Neural progenitor cell (in vitro differentiated cells): ENCODE measurements around the gene UBB. TPM values are rescaled to one million over a fixed set of nuclear protein-coding genes. Genes with fewer than 3 reads are reported as not detected.

Experiments used
- DNase-seq: peaks from one replicate; pipeline ENCODE4 v3.0.0-alpha.2; 2016; ENCODE audit warnings: low spot score
- H2AFZ ChIP-seq: fragments of 200-600 bp; sonication (generic); replicated peaks from 2 replicates; pipeline ENCODE4 v1.6.1; 2016; ENCODE audit warnings: antibody characterized with exemption
- H3F3A ChIP-seq: fragments of 200-600 bp; sonication (generic); 2 replicates; pipeline ENCODE4 v1.6.1; 2016; ENCODE audit warnings: antibody characterized with exemption, low read depth
- H3K27ac ChIP-seq: fragments of 200-600 bp; sonication (generic); 2 replicates; pipeline ENCODE4 v1.5.1; 2016; ENCODE audit warnings: mild to moderate bottlenecking
- H3K27me3 ChIP-seq: fragments of 200-600 bp; sonication (generic); 2 replicates; pipeline ENCODE4 v1.6.1; 2016; ENCODE audit warnings: mild to moderate bottlenecking, moderate library complexity
- H3K36me3 ChIP-seq: fragments of 200-600 bp; sonication (generic); 2 replicates; pipeline ENCODE4 v1.5.1; 2016
- H3K4me1 ChIP-seq: fragments of 200-600 bp; sonication (generic); 2 replicates; pipeline ENCODE4 v1.6.1; 2016; ENCODE audit warnings: mixed run types
- H3K4me2 ChIP-seq: fragments of 200-600 bp; sonication (generic); 2 replicates; pipeline ENCODE4 v1.6.1; 2016
- H3K4me3 ChIP-seq: fragments of 200-600 bp; sonication (generic); 2 replicates; pipeline ENCODE4 v1.5.1; 2016
- H3K79me2 ChIP-seq: fragments of 200-600 bp; sonication (generic); 2 replicates; pipeline ENCODE4 v1.6.1; 2016; ENCODE audit warnings: low read depth
- H3K9ac ChIP-seq: fragments of 200-600 bp; sonication (generic); 2 replicates; pipeline ENCODE4 v1.6.1; 2016
- H3K9me3 ChIP-seq: fragments of 200-600 bp; sonication (generic); 2 replicates; pipeline ENCODE4 v1.5.1; 2016; ENCODE audit warnings: low read depth
- H4K20me1 ChIP-seq: fragments of 200-600 bp; sonication (generic); 2 replicates; pipeline ENCODE4 v1.6.1; 2016; ENCODE audit warnings: low read depth
- H3K27ac Mint-ChIP-seq: 3 replicates; pipeline ENCODE4 v1.8.0; 2021; ENCODE audit warnings: mixed read lengths
- H3K27me3 Mint-ChIP-seq: 2 replicates; pipeline ENCODE4 v1.8.0; 2022; ENCODE audit warnings: low read depth, mild to moderate bottlenecking, inconsistent platforms, moderate library complexity, mixed read lengths; ENCODE audit not compliant: insufficient read depth
- H3K36me3 Mint-ChIP-seq: 3 replicates; pipeline ENCODE4 v1.8.0; 2021; ENCODE audit warnings: mixed read lengths
- H3K4me1 Mint-ChIP-seq: 3 replicates; pipeline ENCODE4 v1.8.0; 2021; ENCODE audit warnings: mixed read lengths
- H3K4me3 Mint-ChIP-seq: 3 replicates; pipeline ENCODE4 v1.8.0; 2021; ENCODE audit warnings: mild to moderate bottlenecking, moderate library complexity, mixed read lengths
- H3K9me3 Mint-ChIP-seq: 3 replicates; pipeline ENCODE4 v1.8.0; 2020; ENCODE audit warnings: mixed read lengths
- EZH2 ChIP-seq: fragments of 200-600 bp; sonication (generic); IDR thresholded peaks from 2 replicates; pipeline ENCODE4 v1.6.1; 2017; ENCODE audit warnings: antibody characterized with exemption, mild to moderate bottlenecking, moderate library complexity
- EZH2phosphoT487 ChIP-seq: fragments of 200-600 bp; sonication (generic); IDR thresholded peaks from 2 replicates; pipeline ENCODE4 v1.6.1; 2017; ENCODE audit warnings: antibody characterized with exemption
- total RNA-seq: library from RNA; depleted of rRNA; stranded (reverse); fragments of >200 nt; gene quantifications from 2 replicates; pipeline ENCODE4 v1.2.3, GENCODE V29; 2015; ENCODE audit warnings: low replicate concordance
- TF ChIP-seq, protein P1 (sequence below): fragments of 200-600 bp; sonication (generic); IDR thresholded peaks from 2 replicates; pipeline ENCODE4 v1.5.1; 2017; ENCODE audit warnings: antibody characterized with exemption, mild to moderate bottlenecking

The UBB gene
- total RNA-seq, 1 donor from 2014 or later, result 1,249 TPM

DNA sequence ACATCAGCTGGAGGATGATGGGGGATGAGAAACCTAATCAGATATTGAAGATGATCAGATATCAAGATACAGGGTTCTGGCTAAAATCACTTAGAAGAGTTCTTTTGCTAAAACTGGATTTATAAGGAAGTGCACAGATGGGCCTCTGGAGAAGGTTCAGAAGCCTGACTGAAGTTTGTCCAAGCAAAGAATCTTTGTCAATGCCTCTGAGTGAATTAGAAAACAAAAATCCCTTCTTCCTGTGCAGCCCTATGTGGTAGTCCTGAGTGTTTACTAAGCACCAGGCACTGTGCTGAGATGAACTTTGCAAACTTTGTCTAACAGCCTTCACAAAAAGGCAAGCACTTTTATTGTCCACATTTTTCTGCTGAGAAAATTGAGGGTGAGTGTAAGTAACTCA lies 16.3 kb upstream of the UBB start:
- Histone ChIP-seq H4K20me1 (no peaks in the 10 kb centered on the region), H3K36me3 (no peaks in the 10 kb centered on the region), H3F3A (no peaks in the 10 kb centered on the region), H3K9me3 (no peaks in the 10 kb centered on the region), H3K4me1 (no peaks in the 10 kb centered on the region), H3K4me3 (no peak overlapping the region), H3K9ac (no peak overlapping the region), H2AFZ (no peak overlapping the region), H3K27me3 (no peaks in the 10 kb centered on the region), H3K79me2 (no peaks in the 10 kb centered on the region), H3K4me2 (no peak overlapping the region), H3K27ac (no peak overlapping the region)
- no peak for DNase-seq
- Mint-ChIP-seq H3K4me3 (no peak overlapping the region), H3K27ac (no peak overlapping the region), H3K36me3 (no peaks in the 10 kb centered on the region), H3K27me3 (peaks cover 2% of the 10 kb centered on the region), H3K4me1 (peaks cover 5% of the 10 kb centered on the region), H3K9me3 (no peaks in the 10 kb centered on the region)
- TF ChIP-seq EZH2phosphoT487 (no peak), EZH2 (no peak)
- TF ChIP-seq, protein P1, sequence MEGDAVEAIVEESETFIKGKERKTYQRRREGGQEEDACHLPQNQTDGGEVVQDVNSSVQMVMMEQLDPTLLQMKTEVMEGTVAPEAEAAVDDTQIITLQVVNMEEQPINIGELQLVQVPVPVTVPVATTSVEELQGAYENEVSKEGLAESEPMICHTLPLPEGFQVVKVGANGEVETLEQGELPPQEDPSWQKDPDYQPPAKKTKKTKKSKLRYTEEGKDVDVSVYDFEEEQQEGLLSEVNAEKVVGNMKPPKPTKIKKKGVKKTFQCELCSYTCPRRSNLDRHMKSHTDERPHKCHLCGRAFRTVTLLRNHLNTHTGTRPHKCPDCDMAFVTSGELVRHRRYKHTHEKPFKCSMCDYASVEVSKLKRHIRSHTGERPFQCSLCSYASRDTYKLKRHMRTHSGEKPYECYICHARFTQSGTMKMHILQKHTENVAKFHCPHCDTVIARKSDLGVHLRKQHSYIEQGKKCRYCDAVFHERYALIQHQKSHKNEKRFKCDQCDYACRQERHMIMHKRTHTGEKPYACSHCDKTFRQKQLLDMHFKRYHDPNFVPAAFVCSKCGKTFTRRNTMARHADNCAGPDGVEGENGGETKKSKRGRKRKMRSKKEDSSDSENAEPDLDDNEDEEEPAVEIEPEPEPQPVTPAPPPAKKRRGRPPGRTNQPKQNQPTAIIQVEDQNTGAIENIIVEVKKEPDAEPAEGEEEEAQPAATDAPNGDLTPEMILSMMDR, result no peak

DNA sequence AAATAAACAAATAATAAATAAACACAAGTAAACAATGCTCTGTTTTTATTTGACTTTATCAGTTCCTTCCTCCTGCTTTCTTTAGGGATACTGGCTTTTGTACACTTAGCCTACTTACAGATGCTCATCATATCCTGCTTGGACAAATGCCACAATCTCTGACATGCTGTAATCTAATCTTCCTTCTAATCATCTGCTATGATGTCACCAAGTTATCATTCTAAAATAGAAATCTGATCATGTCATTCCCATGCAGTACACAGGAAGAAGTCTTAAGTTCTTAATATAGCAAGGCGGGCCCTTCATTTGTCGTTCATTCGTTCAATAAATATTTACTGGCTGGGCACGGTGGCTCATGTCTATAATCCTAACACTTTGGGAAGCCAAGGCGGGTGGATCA lies 9.1 kb upstream of the UBB start:
- Histone ChIP-seq H3K4me2 (no peak overlapping the region), H3K9ac (no peak overlapping the region), H2AFZ (no peak overlapping the region), H3K9me3 (no peaks in the 10 kb centered on the region), H3K79me2 (no peaks in the 10 kb centered on the region), H3K27me3 (no peaks in the 10 kb centered on the region), H3F3A (no peaks in the 10 kb centered on the region), H3K4me3 (no peak overlapping the region), H4K20me1 (no peaks in the 10 kb centered on the region), H3K27ac (no peak overlapping the region), H3K36me3 (no peaks in the 10 kb centered on the region), H3K4me1 (no peaks in the 10 kb centered on the region)
- H3K36me3 Mint-ChIP-seq, result no peaks in the 10 kb centered on the region
- no peak overlapping the region for H3K4me3 Mint-ChIP-seq
- H3K27me3 Mint-ChIP-seq, result peaks cover 2% of the 10 kb centered on the region
- DNase-seq, result no peak
- no peaks in the 10 kb centered on the region for H3K9me3 Mint-ChIP-seq
- TF ChIP-seq EZH2 (no peak), EZH2phosphoT487 (no peak)
- TF ChIP-seq, protein P1, result no peak
- no peak overlapping the region for H3K27ac Mint-ChIP-seq
- no peaks in the 10 kb centered on the region for H3K4me1 Mint-ChIP-seq

DNA sequence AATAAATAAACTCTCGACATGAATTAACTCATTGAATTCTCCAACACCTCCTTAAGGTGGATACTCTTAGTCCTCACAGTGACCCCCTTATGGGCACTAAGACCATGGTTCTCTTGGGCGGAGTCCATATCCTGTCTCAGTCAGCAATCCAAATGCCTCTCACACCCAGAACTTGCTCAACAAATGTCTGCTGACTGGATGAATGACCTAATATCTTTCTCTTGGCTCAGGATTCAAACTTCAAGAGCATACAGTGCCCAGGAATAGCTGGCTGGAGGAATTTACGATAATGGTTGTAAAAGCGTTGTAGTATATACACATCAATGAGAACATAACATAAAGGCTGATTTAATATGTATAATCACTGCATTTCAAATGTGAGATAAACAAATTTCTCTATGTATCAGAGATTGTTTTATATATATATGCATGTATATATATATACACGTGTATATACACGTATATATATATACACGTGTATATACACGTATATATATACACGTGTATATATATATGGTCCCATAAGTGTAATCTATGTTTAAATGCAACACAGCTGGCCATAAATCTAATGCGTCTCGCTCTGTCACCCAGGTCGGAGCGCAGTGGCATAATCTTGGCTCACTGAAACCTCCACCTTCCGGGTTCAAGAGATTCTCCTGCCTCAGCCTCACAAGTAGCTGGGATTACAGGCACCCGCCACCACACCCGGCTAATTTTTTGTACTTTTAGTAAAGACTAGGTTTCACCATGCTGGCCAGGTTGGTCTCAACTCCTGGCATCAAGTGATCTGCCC lies 6.5 kb upstream of the UBB start:
- Histone ChIP-seq H2AFZ (no peak overlapping the region), H4K20me1 (no peaks in the 10 kb centered on the region), H3K9me3 (no peaks in the 10 kb centered on the region), H3K4me1 (no peaks in the 10 kb centered on the region), H3K27me3 (no peaks in the 10 kb centered on the region), H3F3A (peaks cover 11% of the 10 kb centered on the region), H3K79me2 (no peaks in the 10 kb centered on the region), H3K36me3 (no peaks in the 10 kb centered on the region), H3K27ac (no peak overlapping the region), H3K4me3 (no peak overlapping the region), H3K4me2 (no peak overlapping the region), H3K9ac (no peak overlapping the region)
- Mint-ChIP-seq H3K9me3 (no peaks in the 10 kb centered on the region), H3K4me3 (no peak overlapping the region), H3K27ac (no peak overlapping the region), H3K36me3 (no peaks in the 10 kb centered on the region), H3K27me3 (no peaks in the 10 kb centered on the region), H3K4me1 (no peaks in the 10 kb centered on the region)
- no peak for DNase-seq
- TF ChIP-seq EZH2phosphoT487, result no peak

DNA sequence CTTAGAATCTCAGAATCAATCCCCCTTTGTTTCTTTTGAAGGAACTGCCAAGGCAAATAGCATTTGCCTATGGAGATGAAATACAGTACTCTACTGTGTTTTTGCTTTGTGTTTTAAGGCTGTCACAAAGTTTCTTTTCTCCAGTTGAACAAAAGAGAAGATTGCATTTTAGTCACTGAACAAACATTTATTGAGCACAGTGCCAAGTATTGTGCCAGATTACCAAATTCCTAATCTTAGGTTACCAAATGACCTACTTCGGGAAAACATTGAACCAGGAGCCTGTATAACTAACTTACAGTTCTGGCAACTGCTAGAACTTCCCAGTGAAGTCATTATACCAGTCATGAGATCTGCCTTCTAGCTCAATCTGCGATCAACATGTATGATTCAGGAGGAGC lies 3.0 kb upstream of the UBB start:
- Histone ChIP-seq H3K27ac (no peak overlapping the region), H3K9me3 (no peaks in the 10 kb centered on the region), H3K4me3 (no peak overlapping the region), H3F3A (peaks cover 38% of the 10 kb centered on the region), H3K36me3 (peaks cover 5% of the 10 kb centered on the region), H4K20me1 (peaks cover 18% of the 10 kb centered on the region), H3K9ac (no peak overlapping the region), H3K79me2 (peaks cover 20% of the 10 kb centered on the region), H3K4me1 (peaks cover 16% of the 10 kb centered on the region), H3K4me2 (no peak overlapping the region), H3K27me3 (no peaks in the 10 kb centered on the region), H2AFZ (no peak overlapping the region)
- Mint-ChIP-seq H3K4me3 (no peak overlapping the region), H3K4me1 (peaks cover 22% of the 10 kb centered on the region), H3K27me3 (peaks cover 9% of the 10 kb centered on the region), H3K27ac (no peak overlapping the region), H3K36me3 (peaks cover 19% of the 10 kb centered on the region), H3K9me3 (peaks cover 8% of the 10 kb centered on the region)
- DNase-seq, result no peak
- TF ChIP-seq EZH2 (no peak), EZH2phosphoT487 (no peak)
- TF ChIP-seq, protein P1, result no peak
